ENCODE results near the gene NIPAL1.

Gene NIPAL1

GRCh38 chr4:48082956-48083355 lies 66.4 kb downstream of the NIPAL1 start:
- H4K20me1 ChIP-seq (ENCODE audit: low read depth, low read length) = no peaks in the 10 kb centered on the region
- H3K9me3 ChIP-seq (ENCODE audit: insufficient read depth, low read length) = no peaks in the 10 kb centered on the region
- no peaks in the 10 kb centered on the region for H3K27me3 ChIP-seq (ENCODE audit: low read length)
- no peaks in the 10 kb centered on the region for H3K36me3 ChIP-seq (ENCODE audit: low read length)
- H2AFZ ChIP-seq (ENCODE audit: low read depth, low read length, severe bottlenecking) = no peak overlapping the region
- no peak for TF ChIP-seq EZH2phosphoT487 (conservative IDR thresholded peaks at IDR 0.05; ENCODE audit: low read length)
- TF ChIP-seq, protein P1, sequence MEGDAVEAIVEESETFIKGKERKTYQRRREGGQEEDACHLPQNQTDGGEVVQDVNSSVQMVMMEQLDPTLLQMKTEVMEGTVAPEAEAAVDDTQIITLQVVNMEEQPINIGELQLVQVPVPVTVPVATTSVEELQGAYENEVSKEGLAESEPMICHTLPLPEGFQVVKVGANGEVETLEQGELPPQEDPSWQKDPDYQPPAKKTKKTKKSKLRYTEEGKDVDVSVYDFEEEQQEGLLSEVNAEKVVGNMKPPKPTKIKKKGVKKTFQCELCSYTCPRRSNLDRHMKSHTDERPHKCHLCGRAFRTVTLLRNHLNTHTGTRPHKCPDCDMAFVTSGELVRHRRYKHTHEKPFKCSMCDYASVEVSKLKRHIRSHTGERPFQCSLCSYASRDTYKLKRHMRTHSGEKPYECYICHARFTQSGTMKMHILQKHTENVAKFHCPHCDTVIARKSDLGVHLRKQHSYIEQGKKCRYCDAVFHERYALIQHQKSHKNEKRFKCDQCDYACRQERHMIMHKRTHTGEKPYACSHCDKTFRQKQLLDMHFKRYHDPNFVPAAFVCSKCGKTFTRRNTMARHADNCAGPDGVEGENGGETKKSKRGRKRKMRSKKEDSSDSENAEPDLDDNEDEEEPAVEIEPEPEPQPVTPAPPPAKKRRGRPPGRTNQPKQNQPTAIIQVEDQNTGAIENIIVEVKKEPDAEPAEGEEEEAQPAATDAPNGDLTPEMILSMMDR (IDR thresholded peaks at IDR 0.05; ENCODE audit: insufficient read depth, low read length, poor library complexity, severe bottlenecking) = no peak
- no peaks in the 10 kb centered on the region for H3K79me2 ChIP-seq (ENCODE audit: insufficient read depth, low read length)
- no peaks in the 10 kb centered on the region for H3K9me2 ChIP-seq (replicated peaks; ENCODE audit: insufficient read depth, low read length)
- no peaks in the 10 kb centered on the region for H3F3A ChIP-seq (ENCODE audit: insufficient read depth)
- H3K4me2 ChIP-seq (ENCODE audit: low read depth, low read length, poor library complexity, severe bottlenecking) = no peak overlapping the region
- no peak overlapping the region for H3K9ac ChIP-seq (ENCODE audit: low read length)
- H3K4me3 ChIP-seq (ENCODE audit: insufficient read depth, low read length, poor library complexity, severe bottlenecking) = no peak overlapping the region
- no peak overlapping the region for H3K27ac ChIP-seq (ENCODE audit: low read depth, low read length)

- Histone ChIP-seq H3F3A (ENCODE audit: insufficient read depth) (no peaks in the 10 kb centered on the region), H3K9ac (ENCODE audit: low read length) (no peak overlapping the region), H4K20me1 (ENCODE audit: low read depth, low read length) (no peaks in the 10 kb centered on the region), H3K27ac (ENCODE audit: low read depth, low read length) (no peak overlapping the region), H3K9me3 (ENCODE audit: insufficient read depth, low read length) (no peaks in the 10 kb centered on the region), H3K27me3 (ENCODE audit: low read length) (no peaks in the 10 kb centered on the region), H3K36me3 (ENCODE audit: low read length) (no peaks in the 10 kb centered on the region), H3K4me2 (ENCODE audit: low read depth, low read length, poor library complexity, severe bottlenecking) (no peak overlapping the region), H3K9me2 (replicated peaks; ENCODE audit: insufficient read depth, low read length) (no peaks in the 10 kb centered on the region), H2AFZ (ENCODE audit: low read depth, low read length, severe bottlenecking) (no peak overlapping the region), H3K79me2 (ENCODE audit: insufficient read depth, low read length) (no peaks in the 10 kb centered on the region), H3K4me3 (ENCODE audit: insufficient read depth, low read length, poor library complexity, severe bottlenecking) (no peak overlapping the region)
- no peak for TF ChIP-seq EZH2phosphoT487 (conservative IDR thresholded peaks at IDR 0.05; ENCODE audit: low read length)
- TF ChIP-seq, protein P1 (IDR thresholded peaks at IDR 0.05; ENCODE audit: insufficient read depth, low read length, poor library complexity, severe bottlenecking) = no peak
These were observed 69.4 kb downstream of the NIPAL1 start for GRCh38 chr4:48085821-48086589.
